H9 (cell line): ENCODE data around the gene ROBO1. TPM values are rescaled to one million over a fixed set of nuclear protein-coding genes. Genes with fewer than 3 reads are reported as not detected.

Experiments used
- DNase-seq: peaks from one replicate; pipeline ENCODE4 v3.0.0-alpha.2; 2017
- H2AFZ ChIP-seq: one replicate; pipeline ENCODE4 v1.6.1; 2013; ENCODE audit warnings: mild to moderate bottlenecking, low read length, control low read depth, moderate library complexity
- H2AK5ac ChIP-seq: 2 replicates; pipeline ENCODE4 v1.6.1; 2013; ENCODE audit warnings: low read length, control low read depth, mixed read lengths; ENCODE audit not compliant: insufficient read length
- H2BK120ac ChIP-seq: one replicate; pipeline ENCODE4 v1.6.1; 2013; ENCODE audit warnings: low read depth, mild to moderate bottlenecking, low read length, control low read depth, inconsistent platforms; ENCODE audit not compliant: poor library complexity, severe bottlenecking
- H2BK12ac ChIP-seq: 2 replicates; pipeline ENCODE4 v1.6.1; 2013; ENCODE audit warnings: low read length, control low read depth, mixed read lengths, low read depth; ENCODE audit not compliant: insufficient read length
- H2BK15ac ChIP-seq: 2 replicates; pipeline ENCODE4 v1.6.1; 2013; ENCODE audit warnings: low read depth, low read length, control low read depth
- H2BK20ac ChIP-seq: one replicate; pipeline ENCODE4 v1.6.1; 2013; ENCODE audit warnings: low read depth, mild to moderate bottlenecking, low read length, control low read depth, inconsistent platforms; ENCODE audit not compliant: poor library complexity, severe bottlenecking
- H2BK5ac ChIP-seq: 2 replicates; pipeline ENCODE4 v1.6.1; 2013; ENCODE audit warnings: low read length, control low read depth, mixed read lengths; ENCODE audit not compliant: insufficient read length
- H3K14ac ChIP-seq: 2 replicates; pipeline ENCODE4 v1.6.1; 2013; ENCODE audit warnings: low read length, control low read depth; ENCODE audit not compliant: insufficient read depth
- H3K18ac ChIP-seq: 2 replicates; pipeline ENCODE4 v1.6.1; 2013; ENCODE audit warnings: low read depth, mild to moderate bottlenecking, mixed read lengths, low read length, control low read depth; ENCODE audit not compliant: insufficient read length
- H3K23ac ChIP-seq: 2 replicates; pipeline ENCODE4 v1.6.1; 2013; ENCODE audit warnings: low read length, control low read depth, mixed read lengths, low read depth; ENCODE audit not compliant: insufficient read length
- H3K23me2 ChIP-seq: 2 replicates; pipeline ENCODE4 v1.6.1; 2013; ENCODE audit warnings: low read depth, mild to moderate bottlenecking, mixed read lengths, low read length, control low read depth; ENCODE audit not compliant: insufficient read length, poor library complexity, severe bottlenecking
- H3K27ac ChIP-seq: 2 replicates; pipeline ENCODE4 v1.5.1; 2013; ENCODE audit warnings: low read length, control low read depth, mixed read lengths, low read depth; ENCODE audit not compliant: insufficient read length
- H3K27me3 ChIP-seq: 2 replicates; pipeline ENCODE4 v1.6.1; 2013; ENCODE audit warnings: low read length, control low read depth, inconsistent platforms; ENCODE audit not compliant: insufficient read depth
- H3K4ac ChIP-seq: 2 replicates; pipeline ENCODE4 v1.6.1; 2013; ENCODE audit warnings: low read depth, mild to moderate bottlenecking, control low read depth, inconsistent platforms, low read length, moderate library complexity
- H3K4me1 ChIP-seq: 2 replicates; pipeline ENCODE4 v1.6.1; 2013; ENCODE audit warnings: low read length, control low read depth, inconsistent platforms; ENCODE audit not compliant: insufficient read depth
- H3K4me2 ChIP-seq: 2 replicates; pipeline ENCODE4 v1.6.1; 2013; ENCODE audit warnings: low read length, control low read depth, mixed read lengths; ENCODE audit not compliant: insufficient read length, insufficient read depth
- H3K56ac ChIP-seq: 2 replicates; pipeline ENCODE4 v1.6.1; 2013; ENCODE audit warnings: low read depth, mild to moderate bottlenecking, mixed read lengths, low read length, control low read depth; ENCODE audit not compliant: insufficient read length
- H3K79me1 ChIP-seq: 2 replicates; pipeline ENCODE4 v1.6.1; 2013; ENCODE audit warnings: low read depth, mild to moderate bottlenecking, moderate library complexity, low read length, control low read depth, inconsistent platforms; ENCODE audit not compliant: insufficient read depth, poor library complexity, severe bottlenecking
- H3K79me2 ChIP-seq: 2 replicates; pipeline ENCODE4 v1.6.1; 2013; ENCODE audit warnings: low read length, control low read depth, inconsistent platforms; ENCODE audit not compliant: insufficient read depth
- H3K9ac ChIP-seq: 2 replicates; pipeline ENCODE4 v1.6.1; 2013; ENCODE audit warnings: low read length, control low read depth, mixed read lengths; ENCODE audit not compliant: insufficient read length; ENCODE audit errors: extremely low read depth
- H3K9me3 ChIP-seq: one replicate; pipeline ENCODE4 v1.6.1; 2013; ENCODE audit warnings: low read depth, low read length, inconsistent platforms; ENCODE audit not compliant: control insufficient read depth
- H3T11ph ChIP-seq: one replicate; pipeline ENCODE4 v1.6.1; 2013; ENCODE audit warnings: mild to moderate bottlenecking, low read length, control low read depth, inconsistent platforms
- H4K20me1 ChIP-seq: one replicate; pipeline ENCODE4 v1.6.1; 2013; ENCODE audit not compliant: control insufficient read depth, insufficient read length, insufficient read depth
- H4K5ac ChIP-seq: 2 replicates; pipeline ENCODE4 v1.6.1; 2013; ENCODE audit warnings: low read depth, mild to moderate bottlenecking, mixed read lengths, low read length, control low read depth; ENCODE audit not compliant: insufficient read length
- H4K8ac ChIP-seq: replicated peaks from 2 replicates; pipeline ENCODE4 v1.6.1; 2013; ENCODE audit warnings: low read length, control low read depth, mixed read lengths, low read depth; ENCODE audit not compliant: insufficient read length
- H4K91ac ChIP-seq: 2 replicates; pipeline ENCODE4 v1.6.1; 2013; ENCODE audit warnings: low read depth, mild to moderate bottlenecking, moderate library complexity, mixed read lengths, low read length, control low read depth; ENCODE audit not compliant: insufficient read length
- H3K27ac Mint-ChIP-seq, 3 experiments: 2 replicates in 2 of 3; 3 replicates in 1 of 3; pipeline ENCODE4 v1.8.0; 2020 to 2021; ENCODE audit warnings: mixed read lengths in 3 of 3, mild to moderate bottlenecking in 1 of 3, moderate library complexity in 1 of 3
- H3K27me3 Mint-ChIP-seq: 2 replicates; pipeline ENCODE4 v1.8.0; 2021; ENCODE audit warnings: low read depth, mild to moderate bottlenecking, moderate library complexity, mixed read lengths
- H3K36me3 Mint-ChIP-seq, 3 experiments: 2 replicates in 2 of 3; 3 replicates in 1 of 3; pipeline ENCODE4 v1.8.0; 2020 to 2021; ENCODE audit warnings: low read depth in 3 of 3, mixed read lengths in 3 of 3; ENCODE audit not compliant: insufficient read depth in 1 of 3
- H3K4me1 Mint-ChIP-seq, 2 experiments: 2 replicates each; pipeline ENCODE4 v1.8.0; 2020; ENCODE audit warnings: mixed read lengths in 2 of 2
- H3K4me3 Mint-ChIP-seq, 2 experiments: 2 replicates in 1 of 2; 3 replicates in 1 of 2; pipeline ENCODE4 v1.8.0; 2020 to 2021; ENCODE audit warnings: mild to moderate bottlenecking in 2 of 2, mixed read lengths in 2 of 2, moderate library complexity in 1 of 2
- H3K9me3 Mint-ChIP-seq, 2 experiments: 2 replicates in 1 of 2; 3 replicates in 1 of 2; pipeline ENCODE4 v1.8.0; 2020; ENCODE audit warnings: mild to moderate bottlenecking in 2 of 2, mixed read lengths in 2 of 2, moderate library complexity in 1 of 2
- CTCF ChIP-seq: fragments of 200-600 bp; sonication (generic); conservative IDR thresholded peaks from 3 replicates; pipeline ENCODE4 v1.8.0; 2021; ENCODE audit warnings: antibody characterized with exemption, mild to moderate bottlenecking
- WGBS: extraction: QIAGEN DNeasy Blood & Tissue Kit; methylation state at CpG from one replicate; pipeline ENCODE4 v1.1.7; 2013; ENCODE audit warnings: missing lambda C conversion rate, low lambda C conversion rate, mixed read lengths; ENCODE audit not compliant: insufficient read length; ENCODE audit errors: extremely low coverage; 5-methylcytosine and 5-hydroxymethylcytosine counted together
- total RNA-seq: library from RNA; stranded (reverse); gene quantifications from 2 replicates; pipeline ENCODE4 v1.2.1, GENCODE V29; 2021

ROBO1 gene
- total RNA-seq, 1 experiment from 2014 or later = 62.7 TPM

GRCh38 chr3:78725703-78726246 is 1042.0 kb downstream of the ROBO1 start:
- peaks cover 2% of the 10 kb centered on the region for H3K79me1 ChIP-seq
- H2BK20ac ChIP-seq = no peak overlapping the region
- H2AK5ac ChIP-seq = no peak overlapping the region
- H3K18ac ChIP-seq = no peak overlapping the region
- Mint-ChIP-seq H3K27ac (peak overlapping the region in 1 of 3 experiments; percentile 77; a peak in 2 of 7 replicates), H3K27me3 (no peaks in the 10 kb centered on the region), H3K4me3 (no peak overlapping the region), H3K36me3 (no peaks in the 10 kb centered on the region), H3K4me1 (peaks cover 41 to 43% of the 10 kb centered on the region in 2 experiments), H3K9me3 (no peaks in the 10 kb centered on the region)
- H3K27me3 ChIP-seq = no peaks in the 10 kb centered on the region
- no peak overlapping the region for H2BK5ac ChIP-seq
- H4K8ac ChIP-seq = no peak overlapping the region
- no peak overlapping the region for H2BK12ac ChIP-seq
- H3K27ac ChIP-seq = no peak overlapping the region
- no peak for TF ChIP-seq CTCF
- no peaks in the 10 kb centered on the region for H4K20me1 ChIP-seq
- H3T11ph ChIP-seq = no peak overlapping the region
- no peak overlapping the region for H4K91ac ChIP-seq
- H4K5ac ChIP-seq = no peak overlapping the region
- H3K79me2 ChIP-seq = no peaks in the 10 kb centered on the region
- no peak overlapping the region for H3K56ac ChIP-seq
- WGBS = no CpG with 5 or more reads among the region's 2 CpGs
- no peak overlapping the region for H2AFZ ChIP-seq
- no peak overlapping the region for H3K23ac ChIP-seq
- no peak overlapping the region for H3K14ac ChIP-seq
- no peaks in the 10 kb centered on the region for H3K9me3 ChIP-seq
- H2BK15ac ChIP-seq = no peak overlapping the region
- DNase-seq = no peak
- no peak overlapping the region for H3K4me2 ChIP-seq
- no peaks in the 10 kb centered on the region for H3K4me1 ChIP-seq
- no peak overlapping the region for H2BK120ac ChIP-seq
- H3K23me2 ChIP-seq = no peaks in the 10 kb centered on the region
- no peak overlapping the region for H3K4ac ChIP-seq
- H3K9ac ChIP-seq = no peak overlapping the region
